Endometrial microvascular endothelial cells (primary cell): ENCODE measurements around the gene PNLDC1. TPM values are rescaled to one million over a fixed set of nuclear protein-coding genes. Genes with fewer than 3 reads are reported as not detected.

Source experiments
- in situ Hi-C: cut with HindIII; loops from 2 replicates; pipeline ENCODE4 v1.10.0; 2017; ENCODE audit warnings: low sequenced_read_pairs, low pct_unique_long_range_greater_than_20kb; ENCODE audit errors: inconsistent ontology term
- total RNA-seq: library from RNA; depleted of rRNA; stranded (reverse); fragments of >200 nt; gene quantifications from one replicate; pipeline ENCODE4 v1.2.3, GENCODE V29; 2015; ENCODE audit errors: inconsistent ontology term

PNLDC1 gene
- not detected for total RNA-seq

GRCh38 chr6:159800141-159800865 is at the start of gene PNLDC1:
PNLDC1 (plus strand) TSS chr6:159800276; CDS start chr6:159800308, 32 bp downstream.
- in situ Hi-C loops = no loop called here

- in situ Hi-C loops = loop anchor here (25.0 kb wide), 1 partner anchor 236 kb away; no protein-coding TSS in a partner anchor
These were observed 48.6 kb upstream of the PNLDC1 start for GRCh38 chr6:159751448-159751847.

DNA sequence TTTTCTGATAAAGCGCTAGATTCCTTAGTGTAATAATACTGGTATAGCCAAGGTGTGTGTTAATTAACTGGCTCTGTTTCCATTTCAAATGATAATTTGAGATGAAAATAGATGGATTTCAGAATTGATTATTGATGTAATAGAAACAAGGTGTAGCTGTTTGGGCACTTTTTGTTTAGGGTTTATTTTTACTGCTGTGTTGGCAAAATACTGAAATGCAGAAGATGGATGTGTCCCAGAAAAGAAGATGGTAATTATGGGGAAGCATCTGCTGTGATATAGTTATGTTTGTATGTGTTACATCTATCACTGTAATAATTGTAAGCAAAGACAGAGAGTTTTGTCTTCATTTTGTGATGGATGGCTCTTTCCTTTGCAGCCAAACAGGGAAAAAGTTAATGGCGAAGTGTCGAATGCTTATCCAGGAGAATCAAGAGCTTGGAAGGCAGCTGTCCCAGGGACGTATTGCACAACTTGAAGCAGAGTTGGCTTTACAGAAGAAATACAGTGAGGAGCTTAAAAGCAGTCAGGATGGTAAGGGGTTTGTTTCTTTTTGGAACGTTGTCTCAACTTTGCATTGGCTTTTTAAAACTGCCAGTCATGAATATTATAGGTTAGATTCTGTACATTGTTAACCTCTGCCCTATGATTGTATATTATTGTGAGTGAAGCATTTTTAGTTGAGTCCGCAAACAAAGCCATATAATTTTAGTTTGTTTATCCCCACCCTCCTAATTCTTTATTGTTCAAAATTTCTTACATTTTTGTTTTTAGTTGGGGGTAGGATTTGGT is 46.8 kb upstream of the PNLDC1 start:
- in situ Hi-C loops = loop anchor here (25.0 kb wide), 1 partner anchor 234 kb away; no protein-coding TSS in a partner anchor

DNA sequence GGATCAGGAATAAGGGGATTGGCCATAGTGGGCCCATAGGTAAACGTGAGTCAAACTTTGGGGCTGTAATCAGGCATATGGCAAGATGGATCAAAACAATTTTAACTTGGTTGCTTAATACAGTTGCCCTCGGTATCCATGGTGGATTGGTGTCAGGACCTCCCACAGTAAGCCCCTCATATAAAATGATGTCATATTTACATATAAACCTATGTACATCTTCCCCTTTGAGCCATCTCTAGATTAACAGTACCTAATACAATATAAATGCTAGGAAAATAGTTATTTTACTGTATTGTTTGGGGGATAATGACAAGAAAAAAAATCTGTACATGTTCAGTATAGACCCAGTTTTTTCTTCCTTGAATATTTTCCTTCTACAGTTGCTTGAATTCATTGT is 45.7 kb upstream of the PNLDC1 start:
- in situ Hi-C loops = loop anchor here (25.0 kb wide), 1 partner anchor 233 kb away; no protein-coding TSS in a partner anchor

DNA sequence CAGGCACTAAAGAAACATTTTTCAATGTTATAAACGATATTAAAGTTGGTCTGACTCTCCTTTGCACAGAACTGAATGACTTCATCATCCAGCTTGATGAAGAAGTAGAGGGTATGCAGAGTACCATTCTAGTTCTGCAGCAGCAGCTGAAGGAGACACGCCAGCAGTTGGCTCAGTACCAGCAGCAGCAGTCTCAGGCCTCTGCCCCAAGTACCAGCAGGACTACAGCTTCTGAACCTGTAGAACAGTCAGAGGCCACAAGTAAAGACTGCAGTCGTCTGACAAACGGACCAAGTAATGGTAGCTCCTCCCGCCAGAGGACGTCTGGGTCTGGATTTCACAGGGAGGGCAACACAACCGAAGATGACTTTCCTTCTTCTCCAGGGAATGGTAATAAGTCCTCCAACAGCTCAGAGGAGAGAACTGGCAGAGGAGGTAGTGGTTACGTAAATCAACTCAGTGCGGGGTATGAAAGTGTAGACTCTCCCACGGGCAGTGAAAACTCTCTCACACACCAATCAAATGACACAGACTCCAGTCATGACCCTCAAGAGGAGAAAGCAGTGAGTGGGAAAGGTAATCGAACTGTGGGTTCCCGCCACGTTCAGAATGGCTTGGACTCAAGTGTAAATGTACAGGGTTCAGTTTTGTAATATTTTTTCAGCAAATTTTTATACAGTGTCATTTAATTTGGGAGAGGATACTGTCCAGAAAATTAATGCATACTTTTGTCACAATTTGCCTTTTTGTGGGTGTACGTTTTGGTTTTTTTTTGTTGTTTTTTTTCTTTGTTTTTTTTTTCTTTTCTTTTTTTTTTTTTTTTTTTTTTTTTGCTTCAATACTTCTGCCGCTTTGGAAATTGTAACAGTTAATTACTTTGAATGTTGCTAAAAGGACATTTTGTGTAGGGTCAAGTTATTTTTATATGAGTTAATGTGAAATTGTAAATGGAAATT is 44.8 kb upstream of the PNLDC1 start:
- in situ Hi-C loops = loop anchor here (25.0 kb wide), 1 partner anchor 232 kb away; no protein-coding TSS in a partner anchor

DNA sequence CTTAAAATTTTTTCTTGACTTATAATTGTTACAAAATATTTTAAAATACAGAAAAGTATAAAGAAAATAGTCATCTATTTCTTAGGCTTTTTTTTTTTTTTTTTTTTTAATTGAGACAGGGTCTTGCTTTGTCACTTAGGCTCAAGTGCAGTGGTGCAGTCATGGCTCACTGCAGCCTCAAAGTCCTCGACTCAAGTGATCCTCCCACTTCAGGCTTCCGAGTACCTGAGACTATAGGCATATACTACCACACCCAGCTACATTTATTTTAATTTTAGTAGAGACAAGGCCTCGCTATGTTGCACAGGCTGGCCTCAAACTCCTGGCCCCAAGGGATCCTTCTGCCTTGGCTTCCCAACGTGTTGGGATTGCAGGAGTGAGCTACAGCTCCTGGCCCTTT is 43.6 kb upstream of the PNLDC1 start:
- in situ Hi-C loops = loop anchor here (25.0 kb wide), 1 partner anchor 231 kb away; no protein-coding TSS in a partner anchor

- in situ Hi-C loops = loop anchor here (25.0 kb wide), 1 partner anchor 229 kb away; no protein-coding TSS in a partner anchor
These were observed 41.8 kb upstream of the PNLDC1 start for GRCh38 chr6:159758031-159759001.

GRCh38 chr6:159759645-159760044 is 40.4 kb upstream of the PNLDC1 start:
- in situ Hi-C loops = loop anchor here (25.0 kb wide), 1 partner anchor 228 kb away; no protein-coding TSS in a partner anchor

DNA sequence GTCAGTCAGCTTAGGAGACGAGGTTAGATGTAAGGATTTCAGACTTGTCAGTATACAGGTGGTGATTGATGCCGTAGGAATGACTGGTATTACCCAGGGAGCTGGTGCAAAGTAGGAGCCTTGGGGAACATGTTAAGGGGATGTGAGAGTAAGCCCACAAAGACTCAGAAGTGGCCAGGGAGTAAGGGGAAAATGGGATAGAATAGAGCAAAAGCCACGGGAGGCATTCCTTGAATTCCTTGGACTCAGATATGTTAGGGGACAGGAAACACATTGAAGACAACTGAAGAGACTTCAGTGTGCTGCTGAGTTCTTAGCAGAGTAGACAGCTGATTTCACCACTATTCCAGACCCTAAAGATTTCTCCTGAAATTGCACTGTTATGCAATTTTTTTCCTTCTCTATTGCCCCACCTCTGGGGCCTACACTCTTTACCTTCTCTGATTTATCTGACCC is 39.4 kb upstream of the PNLDC1 start:
- in situ Hi-C loops = loop anchor here (25.0 kb wide), 1 partner anchor 227 kb away; no protein-coding TSS in a partner anchor

DNA sequence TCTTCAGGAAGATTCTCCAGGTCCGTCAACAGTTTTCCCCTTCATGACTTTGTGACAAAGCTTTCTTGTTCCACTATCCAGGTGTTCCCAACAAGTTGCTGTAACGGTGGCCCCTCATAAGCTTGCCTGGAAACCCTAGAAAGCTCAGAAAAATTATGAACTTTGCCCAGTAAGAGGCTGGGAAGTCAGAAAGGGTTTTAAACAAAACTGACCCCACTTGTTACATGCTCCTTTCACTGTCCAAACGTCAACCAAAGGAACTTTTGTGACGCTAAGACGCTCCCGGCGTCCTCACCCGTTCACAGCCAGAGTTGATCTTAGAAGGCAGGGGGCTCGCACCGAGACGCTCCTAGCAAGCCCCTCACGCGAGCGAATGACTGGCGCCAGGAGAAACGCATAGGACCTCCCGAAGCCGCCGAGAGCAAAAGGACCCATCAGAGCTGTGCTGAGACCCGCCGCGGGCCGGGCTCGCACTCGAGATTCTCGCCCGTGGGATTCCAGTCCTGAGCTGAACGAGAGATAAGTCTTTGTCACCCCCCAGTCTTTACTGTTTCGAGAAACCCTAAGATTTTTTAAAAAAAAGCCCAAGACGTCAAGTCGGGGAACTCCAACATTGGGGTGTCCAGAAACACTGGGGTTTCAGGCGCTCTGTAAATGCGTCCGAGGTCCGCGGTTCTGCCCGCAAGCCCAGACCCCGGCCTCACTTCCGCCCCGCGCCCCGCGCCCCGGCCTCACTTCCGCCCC is 38.8 kb upstream of the PNLDC1 start:
- in situ Hi-C loops = loop anchor here (25.0 kb wide), 1 partner anchor 226 kb away; no protein-coding TSS in a partner anchor

- in situ Hi-C loops = loop anchor here (25.0 kb wide), 1 partner anchor 225 kb away; no protein-coding TSS in a partner anchor
These were observed 38.0 kb upstream of the PNLDC1 start, which contains the start of gene ACAT2 for GRCh38 chr6:159761873-159762680. ACAT2 (plus strand) TSS chr6:159762045; CDS start chr6:159762088, 43 bp downstream.

DNA sequence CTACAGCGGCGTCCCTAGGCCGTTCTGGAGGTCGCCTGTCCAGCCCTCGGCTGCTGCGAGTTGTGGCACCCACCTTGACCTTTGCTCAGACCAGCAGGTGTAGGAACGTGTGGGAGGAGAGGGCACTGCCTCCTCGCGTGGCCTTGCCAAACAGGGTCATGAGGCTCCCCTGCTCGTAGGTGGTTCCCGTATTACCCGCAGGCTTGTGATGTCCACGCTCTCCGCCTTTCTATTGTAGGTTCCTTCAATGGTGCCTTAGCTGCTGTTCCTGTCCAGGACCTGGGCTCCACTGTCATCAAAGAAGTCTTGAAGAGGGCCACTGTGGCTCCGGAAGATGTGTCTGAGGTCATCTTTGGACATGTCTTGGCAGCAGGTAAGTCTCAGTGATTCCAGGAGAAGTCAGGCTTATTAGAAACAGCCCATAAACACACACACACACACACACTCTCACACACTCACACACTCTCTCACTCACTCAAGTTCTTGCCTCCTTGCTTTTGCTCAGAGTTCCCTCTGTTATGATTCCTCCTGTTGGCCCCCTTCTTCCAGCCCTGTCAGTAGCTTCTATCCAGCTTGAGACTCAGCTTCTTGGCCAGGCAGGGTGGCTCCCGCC is 37.3 kb upstream of the PNLDC1 start:
- in situ Hi-C loops = loop anchor here (25.0 kb wide), 1 partner anchor 225 kb away; no protein-coding TSS in a partner anchor

DNA sequence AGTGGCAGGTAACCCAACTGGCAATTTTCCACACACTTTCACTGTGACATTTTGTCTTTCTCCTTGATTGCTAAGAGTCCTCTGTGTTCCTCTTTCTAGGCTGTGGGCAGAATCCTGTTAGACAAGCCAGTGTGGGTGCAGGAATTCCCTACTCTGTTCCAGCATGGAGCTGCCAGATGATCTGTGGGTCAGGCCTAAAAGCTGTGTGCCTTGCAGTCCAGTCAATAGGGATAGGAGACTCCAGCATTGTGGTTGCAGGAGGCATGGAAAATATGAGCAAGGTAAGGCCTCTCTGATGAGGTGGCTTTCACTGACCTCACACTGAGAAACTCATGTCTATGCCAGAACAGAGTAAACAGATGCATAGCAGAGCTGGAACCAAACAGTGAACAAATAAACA is 33.2 kb upstream of the PNLDC1 start:
- in situ Hi-C loops = loop anchor here (25.0 kb wide), 1 partner anchor 220 kb away; no protein-coding TSS in a partner anchor

- in situ Hi-C loops = loop anchor here (25.0 kb wide), 1 partner anchor 218 kb away; no protein-coding TSS in a partner anchor
These were observed 30.6 kb upstream of the PNLDC1 start for GRCh38 chr6:159769470-159769869.

GRCh38 chr6:159772196-159772595 is 27.9 kb upstream of the PNLDC1 start:
- in situ Hi-C loops = loop anchor here (25.0 kb wide), 1 partner anchor 215 kb away; no protein-coding TSS in a partner anchor
